ENCODE data around the gene KIF21B. TPM values are rescaled to one million over a fixed set of nuclear protein-coding genes. Genes with fewer than 3 reads are reported as not detected.

KIF21B gene
- polyA plus RNA-seq, 1 experiment: 0.24 TPM

DNA sequence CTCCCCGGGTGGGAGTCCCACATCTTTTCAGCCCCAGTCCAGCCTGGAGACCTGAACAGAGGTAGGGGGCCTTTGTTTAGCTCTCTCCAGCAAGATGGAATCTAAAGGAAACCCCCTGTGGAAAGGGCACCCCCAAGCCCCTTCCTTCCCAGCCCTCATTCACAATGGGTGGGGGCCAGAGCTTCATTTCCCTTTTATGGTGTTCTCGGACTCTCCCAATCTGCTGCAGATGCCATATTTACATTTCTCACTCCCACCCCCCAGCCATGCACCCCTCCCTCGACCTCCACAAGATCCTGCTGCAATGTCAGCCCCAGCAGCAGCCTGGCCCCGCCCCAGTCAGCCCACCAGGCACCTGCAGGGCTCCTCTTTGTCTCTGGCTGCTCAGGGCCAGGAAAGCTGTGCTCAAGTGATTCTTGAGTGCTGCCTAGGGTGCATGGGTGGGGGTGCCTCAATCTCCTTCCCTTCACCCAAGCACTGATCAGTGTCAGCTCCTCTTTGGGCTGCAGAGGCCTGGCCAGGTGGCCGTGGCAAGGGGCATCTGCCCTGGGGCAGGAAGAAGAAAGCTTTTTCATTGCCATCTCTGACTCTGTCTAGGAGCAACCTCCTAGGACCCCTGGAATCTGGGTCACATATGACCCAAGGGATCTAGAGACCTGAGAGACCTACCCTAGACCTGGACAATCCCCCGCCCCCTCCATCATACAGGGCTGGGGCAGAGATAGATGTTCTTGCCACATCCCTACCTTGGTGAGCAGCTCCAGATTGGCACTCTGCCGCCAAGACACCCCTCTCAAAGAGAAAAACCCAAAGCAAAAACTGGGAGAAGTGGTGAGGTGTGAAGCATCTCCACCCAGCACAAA is 1.7 kb downstream of the KIF21B start:
- no peak for TF ChIP-seq CTCF (IDR thresholded peaks at IDR 0.05; ENCODE audit: low read depth, low read length)
- POLR2A ChIA-PET: interaction anchor here (0.6 to 0.7 kb wide), 2 partner anchors 16 to 37 kb away, joined by 3 to 6 read pairs; no protein-coding TSS in a partner anchor
- CTCF ChIA-PET: interaction anchor here (0.6 to 1.9 kb wide), 7 partner anchors 42 to 268 kb away, joined by 3 to 10 read pairs (median 4); no protein-coding TSS in a partner anchor
- peaks cover 9% of the 10 kb centered on the region for H3K27me3 ChIP-seq (ENCODE audit: control insufficient read depth, insufficient read depth, low read length)
- DNase-seq (ENCODE audit: low read depth, low spot score): no peak
- no peak overlapping the region for H3K4me3 ChIP-seq (ENCODE audit: low read depth, low read length)
- H3K9me3 ChIP-seq (ENCODE audit: control insufficient read depth, insufficient read depth, low read length): no peaks in the 10 kb centered on the region
- no peak overlapping the region for H3K27ac ChIP-seq (ENCODE audit: low read depth, low read length)

GRCh38 chr1:201020721-201021629 is 2.5 kb downstream of the KIF21B start:
- DNase-seq (ENCODE audit: low read depth, low spot score): no peak

DNA sequence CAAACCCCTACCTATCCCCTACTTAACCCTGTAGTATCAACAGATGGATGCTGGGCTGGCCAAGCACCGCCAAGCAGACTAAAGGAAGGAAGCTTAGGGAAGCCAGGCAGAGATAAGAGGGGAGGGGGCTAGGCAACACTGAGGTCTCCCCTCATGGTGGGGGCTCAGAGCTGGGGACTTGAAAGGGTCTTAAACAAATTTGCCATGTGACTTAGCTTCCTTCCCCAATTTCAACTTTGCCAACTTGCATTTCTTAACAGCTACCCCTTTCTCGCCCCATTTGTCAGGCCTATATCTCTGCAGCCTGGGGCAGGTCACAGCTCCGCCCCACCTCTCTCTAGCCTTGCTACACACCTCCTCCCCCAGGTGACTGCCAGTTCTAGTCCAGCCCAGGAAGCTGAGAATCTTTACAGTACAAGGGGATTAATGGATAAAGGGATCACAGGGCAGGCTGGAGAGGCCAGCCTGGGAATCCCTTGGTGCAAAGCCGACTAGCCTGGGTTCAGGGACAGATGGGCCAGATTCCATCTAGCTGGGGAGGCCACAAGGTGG is 3.4 kb downstream of the KIF21B start:
- peaks cover 21% of the 10 kb centered on the region for H3K27me3 ChIP-seq (ENCODE audit: control insufficient read depth, insufficient read depth, low read length)
- ChIA-PET CTCF (interaction anchor here (0.5 to 1.9 kb wide), 6 partner anchors 10 to 94 kb away, joined by 3 to 10 read pairs (median 6); no protein-coding TSS in a partner anchor), POLR2A (no interaction called here)
- DNase-seq (ENCODE audit: low read depth, low spot score): no peak
- no peak overlapping the region for H3K4me3 ChIP-seq (ENCODE audit: low read depth, low read length)
- no peak overlapping the region for H3K27ac ChIP-seq (ENCODE audit: low read depth, low read length)
- H3K9me3 ChIP-seq (ENCODE audit: control insufficient read depth, insufficient read depth, low read length): no peaks in the 10 kb centered on the region
- no peak for TF ChIP-seq CTCF (IDR thresholded peaks at IDR 0.05; ENCODE audit: low read depth, low read length)

More at GRCh38 chr1:201020721-201021629, 2.5 kb downstream of the KIF21B start:
- CTCF ChIA-PET: interaction anchor here (0.5 to 1.9 kb wide), 9 partner anchors 11 to 93 kb away, joined by 3 to 10 read pairs (median 5); no protein-coding TSS in a partner anchor
- H3K4me3 ChIP-seq (ENCODE audit: low read depth, low read length): no peak overlapping the region
- peak; percentile 41 for TF ChIP-seq CTCF (IDR thresholded peaks at IDR 0.05; ENCODE audit: low read depth, low read length)
- no peaks in the 10 kb centered on the region for H3K9me3 ChIP-seq (ENCODE audit: control insufficient read depth, insufficient read depth, low read length)
- POLR2A ChIA-PET: interaction anchor here (0.7 kb wide), 1 partner anchor 36 kb away, joined by 6 read pairs; no protein-coding TSS in a partner anchor
- H3K27ac ChIP-seq (ENCODE audit: low read depth, low read length): no peak overlapping the region
- H3K27me3 ChIP-seq (ENCODE audit: control insufficient read depth, insufficient read depth, low read length): peaks cover 16% of the 10 kb centered on the region

DNA sequence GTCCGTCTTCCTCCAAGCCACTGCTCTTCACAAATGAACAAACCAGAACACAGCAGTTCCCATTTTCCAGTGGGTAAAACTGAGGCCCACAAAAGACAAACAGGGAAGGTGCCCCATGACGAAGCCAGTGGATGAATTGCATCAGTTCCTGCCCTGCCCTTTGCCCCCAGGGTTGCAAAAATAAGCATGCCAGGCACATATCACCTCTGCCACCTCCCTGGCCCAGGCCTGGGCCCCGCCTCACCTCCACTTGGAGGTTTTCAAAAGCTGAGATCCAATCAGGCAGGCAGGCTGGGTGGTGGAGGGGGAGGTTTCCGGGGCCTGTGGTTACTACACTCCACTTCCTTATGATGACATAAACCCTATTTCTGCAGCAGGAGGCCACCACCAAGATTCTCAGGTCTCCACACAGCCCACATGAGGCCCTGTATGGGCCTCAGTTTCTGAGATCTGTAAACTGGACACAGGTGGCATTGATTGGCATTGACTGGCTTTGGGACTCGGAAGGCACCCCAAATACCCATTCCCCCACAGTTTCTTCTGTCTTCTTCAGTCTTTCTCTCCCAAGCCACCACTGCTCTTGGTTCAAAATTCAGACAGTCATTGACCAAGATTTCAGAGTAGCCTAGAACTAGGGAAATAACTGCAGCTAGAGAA is 4.1 kb downstream of the KIF21B start:
- Histone ChIP-seq H3K9me3 (ENCODE audit: control insufficient read depth, insufficient read depth, low read length) (no peaks in the 10 kb centered on the region), H3K27ac (ENCODE audit: low read depth, low read length) (no peak overlapping the region), H3K27me3 (ENCODE audit: control insufficient read depth, insufficient read depth, low read length) (peaks cover 23% of the 10 kb centered on the region), H3K4me3 (ENCODE audit: low read depth, low read length) (no peak overlapping the region)
- POLR2A ChIA-PET: no interaction called here
- no peak for TF ChIP-seq CTCF (IDR thresholded peaks at IDR 0.05; ENCODE audit: low read depth, low read length)
- CTCF ChIA-PET: interaction anchor here (0.7 to 1.9 kb wide), 5 partner anchors 37 to 94 kb away, joined by 3 to 10 read pairs (median 7); no protein-coding TSS in a partner anchor
- DNase-seq (ENCODE audit: low read depth, low spot score): no peak
